Colon (tissue), 2 donors: ENCODE data around the gene GOT1.

Source experiments
- FAIRE-seq: peaks from 2 replicates; lab custom pipeline; 2012; peaks lifted over from hg19 to GRCh38; lab: Jason Lieb, UNC
- donor health status: control.
- donor health status: control.

GOT1 gene

DNA sequence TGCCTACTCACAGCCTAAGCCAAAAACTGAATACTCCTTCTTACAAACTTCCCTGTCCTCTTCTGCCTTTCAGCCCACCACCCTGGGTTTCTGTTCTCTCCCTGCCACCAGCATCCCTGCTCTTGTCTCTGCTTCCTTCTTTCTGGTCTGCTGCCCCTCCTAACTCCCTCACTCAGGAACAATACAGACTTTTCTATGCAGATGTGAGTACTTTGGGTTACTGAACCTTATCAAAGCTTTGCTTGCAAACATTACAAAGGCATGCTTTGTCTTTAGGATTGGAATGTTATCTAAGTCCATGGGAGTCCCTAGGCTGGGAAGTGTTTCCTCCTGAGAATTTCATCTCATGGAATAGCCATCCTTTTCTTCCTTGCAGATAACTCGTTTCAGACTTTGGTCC, 72.3 kb downstream of the GOT1 start:
- FAIRE-seq: no peak

DNA sequence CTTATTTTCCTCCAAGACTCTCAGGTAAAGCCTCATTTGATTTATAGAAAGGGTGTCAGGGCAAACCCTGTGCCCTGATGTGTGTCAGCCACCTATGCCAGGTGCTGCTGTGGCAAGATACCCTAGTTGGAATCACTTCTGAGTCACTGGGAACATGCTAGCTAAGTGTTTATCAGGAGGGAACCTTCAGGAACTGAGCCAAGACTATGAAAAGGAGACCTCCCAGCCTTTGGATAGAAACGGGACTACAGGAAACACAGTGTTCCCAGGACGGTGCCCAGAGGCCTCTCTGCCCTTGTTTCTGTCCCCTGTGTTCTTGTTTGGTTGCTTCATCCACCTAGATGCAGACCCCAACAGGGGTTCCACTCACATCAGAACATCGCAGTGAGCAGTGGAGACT, 72.7 kb downstream of the GOT1 start:
- FAIRE-seq: no peak

- no peak for FAIRE-seq
Measured at GRCh38 chr10:99353182-99353581, 77.2 kb downstream of the GOT1 start.

DNA sequence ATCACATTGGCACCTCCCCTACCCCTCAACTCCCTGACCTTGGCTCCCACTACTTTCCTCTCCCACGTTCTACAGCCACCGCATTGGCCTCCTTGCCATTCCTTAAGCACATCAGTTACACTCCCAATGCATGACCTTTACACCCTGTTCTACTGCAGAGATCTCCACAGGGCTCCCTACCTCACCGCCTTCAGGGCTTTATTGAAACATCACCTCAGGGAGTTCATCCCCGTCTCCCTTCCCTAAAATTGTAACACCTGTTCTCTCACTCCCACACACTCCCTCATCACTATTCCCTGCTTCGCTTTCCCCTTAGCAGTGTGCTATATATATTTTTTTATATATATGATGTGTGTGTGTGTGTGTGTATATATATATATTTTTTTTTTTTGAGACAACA, 82.8 kb downstream of the GOT1 start:
- no peak for FAIRE-seq
